HepG2 (cell line): ENCODE results near the gene CTXN1. TPM values are rescaled to one million over a fixed set of nuclear protein-coding genes. Genes with fewer than 3 reads are reported as not detected.

Experiments used
- CREB3 ChIP-seq: sonication (generic); formaldehyde crosslinking; IDR thresholded peaks from 2 replicates; pipeline ENCODE4 v1.5.0; 2020; ENCODE audit warnings: missing genetic modification reagents
- FIP1L1 ChIP-seq: fragments of 200-400 bp; formaldehyde crosslinking; IDR thresholded peaks from 2 replicates; pipeline ENCODE4 v1.6.1; 2018; ENCODE audit warnings: low read depth, mild to moderate bottlenecking, low read length, moderate library complexity, borderline replicate concordance; ENCODE audit not compliant: insufficient read depth
- FUBP1 ChIP-seq: sonication (generic); formaldehyde crosslinking; IDR thresholded peaks from 2 replicates; pipeline ENCODE4 v1.5.1; 2020; ENCODE audit warnings: missing genetic modification reagents, mild to moderate bottlenecking, borderline replicate concordance
- GZF1 ChIP-seq: sonication (generic); formaldehyde crosslinking; IDR thresholded peaks from 2 replicates; pipeline ENCODE4 v1.5.1; 2020; ENCODE audit warnings: mild to moderate bottlenecking, missing genetic modification reagents
- HOXA5 ChIP-seq: sonication (generic); formaldehyde crosslinking; IDR thresholded peaks from 2 replicates; pipeline ENCODE4 v1.4.0; 2020; ENCODE audit warnings: missing genetic modification reagents
- HOXD1 ChIP-seq: sonication (generic); formaldehyde crosslinking; IDR thresholded peaks from 2 replicates; pipeline ENCODE4 v1.5.0; 2020; ENCODE audit warnings: missing genetic modification reagents
- JUND ChIP-seq: sonication (generic); formaldehyde crosslinking; IDR thresholded peaks from 2 replicates; pipeline ENCODE4 v1.8.0; 2022; ENCODE audit warnings: mild to moderate bottlenecking, missing genetic modification reagents
- PHF5A ChIP-seq: IDR thresholded peaks from one replicate; pipeline ENCODE4 v1.6.1; 2018; ENCODE audit warnings: low read depth, missing genetic modification reagents; ENCODE audit not compliant: unreplicated experiment
- SNAPC5 ChIP-seq: sonication (generic); formaldehyde crosslinking; IDR thresholded peaks from 2 replicates; pipeline ENCODE4 v1.8.1; 2023; ENCODE audit warnings: mild to moderate bottlenecking, missing genetic modification reagents, borderline replicate concordance
- TMF1 ChIP-seq: sonication (generic); formaldehyde crosslinking; IDR thresholded peaks from 2 replicates; pipeline ENCODE4 v1.8.1; 2022; ENCODE audit warnings: low read depth, missing genetic modification reagents
- TRIM22 ChIP-seq: fragments of 450-650 bp; IDR thresholded peaks from 2 replicates; pipeline ENCODE4 v1.6.1; 2017
- XRCC5 ChIP-seq: fragments of 200-400 bp; formaldehyde crosslinking; optimal IDR thresholded peaks from 2 replicates; pipeline ENCODE3; 2017; ENCODE audit warnings: mild to moderate bottlenecking, low read length
- ZBTB2 ChIP-seq: sonication (generic); formaldehyde crosslinking; IDR thresholded peaks from 2 replicates; pipeline ENCODE4 v1.8.0; 2022; ENCODE audit warnings: low read depth, missing genetic modification reagents
- ZBTB26 ChIP-seq: IDR thresholded peaks from 2 replicates; pipeline ENCODE4 v1.6.1; 2016; ENCODE audit warnings: missing compliant biosample characterization, missing genetic modification reagents, borderline replicate concordance
- ZNF260 ChIP-seq: sonication (generic); formaldehyde crosslinking; IDR thresholded peaks from 2 replicates; pipeline ENCODE4 v1.4.0; 2020; ENCODE audit warnings: missing genetic modification reagents, low read depth, mild to moderate bottlenecking, borderline replicate concordance
- ZNF343 ChIP-seq: sonication (generic); formaldehyde crosslinking; IDR thresholded peaks from 2 replicates; pipeline ENCODE4 v1.4.0; 2020; ENCODE audit warnings: mild to moderate bottlenecking, missing genetic modification reagents
- ZNF574 ChIP-seq: sonication (generic); formaldehyde crosslinking; IDR thresholded peaks from 2 replicates; pipeline ENCODE4 v1.4.0; 2020; ENCODE audit warnings: missing genetic modification reagents
- ZNF674 ChIP-seq: sonication (generic); formaldehyde crosslinking; IDR thresholded peaks from 2 replicates; pipeline ENCODE4 v1.5.0; 2020; ENCODE audit warnings: low read depth, mild to moderate bottlenecking, missing genetic modification reagents
- polyA plus RNA-seq, 8 experiments: library from polyadenylated mRNA; depleted of rRNA in 3 of 8; stranded (reverse) in 7 of 8; unstranded in 1 of 8; fragments of >200 nt; fragmentation: Illumina TruSeq in 4 of 8; extraction: Trizol in 4 of 8; gene quantifications; 2 replicates each; pipeline versions ENCODE4 v1.2.1 to v1.2.3, GENCODE V29; 2011 to 2016; ENCODE audit warnings: low read depth in 4 of 8, missing spikeins in 1 of 8, mixed read lengths in 1 of 8; ENCODE audit not compliant: insufficient read depth in 1 of 8
- total RNA-seq, 5 experiments: library from RNA; depleted of rRNA; stranded (reverse); fragments of >200 nt; fragmentation: Illumina TruSeq; extraction: Trizol; gene quantifications; 2 replicates each; pipeline ENCODE4 v1.2.3, GENCODE V29; 2016; ENCODE audit warnings: low read depth in 1 of 5

Gene CTXN1
- total and polyA plus RNA-seq, 2 of the 13 experiments (the other 11 are each of a cell fraction or from before 2014, with no cell fraction given), result 0.11 TPM; not detected in 1

GRCh38 chr19:7916103-7916954 lies 9.6 kb downstream of the CTXN1 start (continued):
- TF ChIP-seq FUBP1 (CRISPR knock-in tag), result no peak
- no peak for TF ChIP-seq SNAPC5
- peak; percentile 26; the same call in 1 of the 2 replicates for TF ChIP-seq HOXA5 (CRISPR knock-in tag)
- peak; percentile 19; the same call in 1 of the 2 replicates for TF ChIP-seq ZNF574
- peak; percentile 75; the same call in 1 of the 2 replicates for TF ChIP-seq HOXD1 (CRISPR knock-in tag)
- TF ChIP-seq ZBTB26 (CRISPR knock-in tag), result no peak
- TF ChIP-seq PHF5A (CRISPR knock-in tag), result no peak
- TF ChIP-seq TRIM22, result no peak
- TF ChIP-seq GZF1 (CRISPR knock-in tag), result no peak
- TF ChIP-seq ZNF343, result no peak
- no peak for TF ChIP-seq XRCC5
- no peak for TF ChIP-seq ZNF260
- no peak for TF ChIP-seq FIP1L1
- no peak for TF ChIP-seq CREB3
- TF ChIP-seq TMF1 (CRISPR knock-in tag), result peak; percentile 71; the same call in 1 of the 2 replicates
- TF ChIP-seq ZBTB2, result peak; percentile 76
- no peak for TF ChIP-seq ZNF674
- no peak for TF ChIP-seq JUND
